Measurements from ENCODE around the gene GPR135.

The GPR135 gene

GRCh38 chr14:59427653-59428580 lies 37.3 kb downstream of the GPR135 start:
- Histone ChIP-seq H3K27me3 (ENCODE audit: insufficient read depth, low read depth, severe bottlenecking) (no peaks in the 10 kb centered on the region), H3K9me3 (ENCODE audit: severe bottlenecking) (no peaks in the 10 kb centered on the region), H3K27ac (no peak overlapping the region), H3K4me3 (ENCODE audit: low read depth, low read length) (no peak overlapping the region), H3K36me3 (no peaks in the 10 kb centered on the region)
- TF ChIP-seq, protein P1, sequence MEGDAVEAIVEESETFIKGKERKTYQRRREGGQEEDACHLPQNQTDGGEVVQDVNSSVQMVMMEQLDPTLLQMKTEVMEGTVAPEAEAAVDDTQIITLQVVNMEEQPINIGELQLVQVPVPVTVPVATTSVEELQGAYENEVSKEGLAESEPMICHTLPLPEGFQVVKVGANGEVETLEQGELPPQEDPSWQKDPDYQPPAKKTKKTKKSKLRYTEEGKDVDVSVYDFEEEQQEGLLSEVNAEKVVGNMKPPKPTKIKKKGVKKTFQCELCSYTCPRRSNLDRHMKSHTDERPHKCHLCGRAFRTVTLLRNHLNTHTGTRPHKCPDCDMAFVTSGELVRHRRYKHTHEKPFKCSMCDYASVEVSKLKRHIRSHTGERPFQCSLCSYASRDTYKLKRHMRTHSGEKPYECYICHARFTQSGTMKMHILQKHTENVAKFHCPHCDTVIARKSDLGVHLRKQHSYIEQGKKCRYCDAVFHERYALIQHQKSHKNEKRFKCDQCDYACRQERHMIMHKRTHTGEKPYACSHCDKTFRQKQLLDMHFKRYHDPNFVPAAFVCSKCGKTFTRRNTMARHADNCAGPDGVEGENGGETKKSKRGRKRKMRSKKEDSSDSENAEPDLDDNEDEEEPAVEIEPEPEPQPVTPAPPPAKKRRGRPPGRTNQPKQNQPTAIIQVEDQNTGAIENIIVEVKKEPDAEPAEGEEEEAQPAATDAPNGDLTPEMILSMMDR (IDR thresholded peaks at IDR 0.05; ENCODE audit: low read depth, low read length) = no peak
- DNase-seq = no peak

DNA sequence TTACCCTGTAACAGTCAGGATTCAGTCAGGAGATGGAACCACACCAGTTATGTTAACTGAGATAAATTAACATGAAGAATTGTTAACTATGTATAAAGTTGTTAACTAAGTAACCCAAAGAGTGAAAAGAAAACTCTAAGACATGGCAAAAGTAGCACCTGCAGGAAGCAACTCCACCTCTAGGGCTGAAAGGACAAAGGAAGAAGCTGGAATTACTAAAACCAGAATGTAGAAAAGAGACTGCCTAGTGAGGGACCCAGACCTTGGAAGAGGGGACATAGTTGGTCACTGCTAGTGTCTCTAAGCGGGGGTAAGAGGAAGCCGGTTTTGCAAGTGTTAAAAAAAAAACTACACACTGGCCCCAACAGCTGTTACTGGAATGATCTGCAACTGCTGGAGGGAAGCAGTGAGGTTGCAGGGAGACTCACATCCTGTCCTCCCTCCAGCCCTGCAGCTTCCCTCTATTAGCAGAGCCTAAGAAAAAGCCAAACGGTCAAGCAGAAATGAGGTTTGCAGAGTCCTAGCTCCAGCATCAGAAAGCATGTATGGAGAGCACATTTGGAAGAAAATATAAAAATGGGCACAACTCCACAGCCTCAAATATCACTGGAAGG lies 39.8 kb downstream of the GPR135 start:
- no peaks in the 10 kb centered on the region for H3K27me3 ChIP-seq (ENCODE audit: insufficient read depth, low read depth, severe bottlenecking)
- H3K4me3 ChIP-seq (ENCODE audit: low read depth, low read length) = no peak overlapping the region
- no peak overlapping the region for H3K27ac ChIP-seq
- no peaks in the 10 kb centered on the region for H3K36me3 ChIP-seq
- no peak for DNase-seq
- H3K9me3 ChIP-seq (ENCODE audit: severe bottlenecking) = no peaks in the 10 kb centered on the region
- TF ChIP-seq, protein P1 (IDR thresholded peaks at IDR 0.05; ENCODE audit: low read depth, low read length) = no peak

DNA sequence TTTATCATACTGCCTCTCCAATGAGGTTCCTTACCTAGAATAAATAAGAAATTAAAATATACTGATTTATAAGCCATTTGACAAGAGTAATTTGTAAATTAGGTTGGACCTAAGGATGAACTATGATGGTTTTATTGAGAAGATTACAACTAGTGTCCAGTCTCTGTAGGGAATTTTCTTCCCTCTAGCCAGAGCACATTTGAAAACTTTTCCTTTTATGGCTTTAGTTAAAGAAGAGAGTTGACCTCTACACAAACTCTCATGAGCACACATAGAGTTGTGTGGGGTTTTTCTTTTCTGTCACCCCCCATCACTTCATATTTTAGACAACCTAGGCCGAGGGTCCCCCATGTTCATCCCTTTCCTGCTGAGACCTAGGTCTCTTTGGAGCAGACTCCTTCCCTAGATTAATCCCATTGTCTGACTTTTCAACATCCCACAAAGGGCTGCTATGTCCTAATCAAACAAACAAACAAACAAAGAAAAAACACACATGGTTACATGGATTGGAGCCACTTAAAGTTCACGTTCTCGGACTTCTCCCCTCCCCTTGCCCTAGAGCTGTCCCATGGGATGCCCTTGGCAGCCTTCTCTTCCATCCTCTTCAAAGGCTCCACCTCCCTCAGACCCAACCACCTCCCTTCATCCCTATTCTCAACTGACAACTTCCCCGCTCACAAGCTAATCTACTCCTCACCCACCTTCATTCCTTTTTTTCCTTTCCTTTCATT lies 40.7 kb downstream of the GPR135 start:
- Histone ChIP-seq H3K4me3 (ENCODE audit: low read depth, low read length) (no peak overlapping the region), H3K27me3 (ENCODE audit: insufficient read depth, low read depth, severe bottlenecking) (no peaks in the 10 kb centered on the region), H3K27ac (no peak overlapping the region), H3K9me3 (ENCODE audit: severe bottlenecking) (no peaks in the 10 kb centered on the region), H3K36me3 (no peaks in the 10 kb centered on the region)
- DNase-seq = no peak
- TF ChIP-seq, protein P1 (IDR thresholded peaks at IDR 0.05; ENCODE audit: low read depth, low read length) = no peak

- Histone ChIP-seq H3K4me3 (ENCODE audit: low read depth, low read length) (no peak overlapping the region), H3K27me3 (ENCODE audit: insufficient read depth, low read depth, severe bottlenecking) (no peaks in the 10 kb centered on the region), H3K36me3 (no peaks in the 10 kb centered on the region), H3K9me3 (ENCODE audit: severe bottlenecking) (no peaks in the 10 kb centered on the region), H3K27ac (no peak overlapping the region)
- no peak for DNase-seq
- TF ChIP-seq, protein P1 (IDR thresholded peaks at IDR 0.05; ENCODE audit: low read depth, low read length) = no peak
Measured at GRCh38 chr14:59422069-59422881, 42.9 kb downstream of the GPR135 start.

DNA sequence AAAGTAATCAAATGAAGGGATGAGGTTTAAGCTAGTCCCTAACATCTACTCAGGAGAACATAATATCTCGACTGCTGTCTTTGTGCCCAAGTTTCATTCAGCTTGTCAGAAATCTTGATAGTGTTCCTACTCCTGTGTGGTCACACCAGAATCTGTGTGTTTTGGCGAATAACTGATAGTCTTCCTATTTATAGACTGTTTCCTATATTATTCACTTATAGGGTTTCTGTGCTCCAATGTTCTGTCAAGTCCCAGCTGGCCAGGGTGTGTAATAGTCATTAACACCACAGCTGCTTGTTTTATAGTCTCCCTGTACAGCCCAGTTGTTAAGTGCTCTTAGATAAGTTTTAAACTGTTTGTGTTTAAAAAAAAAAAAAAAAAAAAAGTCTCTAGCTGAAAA lies 45.9 kb downstream of the GPR135 start:
- Histone ChIP-seq H3K27ac (no peak overlapping the region), H3K36me3 (no peaks in the 10 kb centered on the region), H3K27me3 (ENCODE audit: insufficient read depth, low read depth, severe bottlenecking) (no peaks in the 10 kb centered on the region), H3K9me3 (ENCODE audit: severe bottlenecking) (no peaks in the 10 kb centered on the region), H3K4me3 (ENCODE audit: low read depth, low read length) (no peak overlapping the region)
- TF ChIP-seq, protein P1 (IDR thresholded peaks at IDR 0.05; ENCODE audit: low read depth, low read length) = no peak
- no peak for DNase-seq
